Nephron (organoid): ENCODE results near the gene PGLYRP4.

Experiments used
- H3K27ac Mint-ChIP-seq, 3 experiments: 2 replicates each; pipeline ENCODE4 v1.8.0; 2020; ENCODE audit warnings: mixed read lengths in 3 of 3, mild to moderate bottlenecking in 2 of 3, moderate library complexity in 1 of 3
- H3K27me3 Mint-ChIP-seq: 2 replicates; pipeline ENCODE4 v1.8.0; 2021; ENCODE audit warnings: low read depth, mild to moderate bottlenecking, moderate library complexity, mixed read lengths
- H3K36me3 Mint-ChIP-seq: 2 replicates; pipeline ENCODE4 v1.8.0; 2020; ENCODE audit warnings: low read depth, mixed read lengths
- H3K4me1 Mint-ChIP-seq: 2 replicates; pipeline ENCODE4 v1.8.0; 2020; ENCODE audit warnings: mixed read lengths
- H3K4me3 Mint-ChIP-seq, 3 experiments: 2 replicates each; pipeline ENCODE4 v1.8.0; 2020; ENCODE audit warnings: mild to moderate bottlenecking in 3 of 3, mixed read lengths in 3 of 3, moderate library complexity in 2 of 3
- H3K9me3 Mint-ChIP-seq: 2 replicates; pipeline ENCODE4 v1.8.0; 2020; ENCODE audit warnings: mixed read lengths
- TF ChIP-seq, protein P1 (sequence below), 3 experiments: fragments of 200-600 bp; sonication (generic); IDR thresholded peaks; one replicate each; pipeline ENCODE4 v1.5.0; 2021; ENCODE audit warnings: antibody characterized with exemption in 3 of 3; ENCODE audit not compliant: unreplicated experiment in 3 of 3

The PGLYRP4 gene

GRCh38 chr1:153341431-153341934, 7.2 kb downstream of the PGLYRP4 start:
- Mint-ChIP-seq H3K36me3 (no peaks in the 10 kb centered on the region), H3K27ac (no peak overlapping the region), H3K9me3 (peaks cover 3% of the 10 kb centered on the region), H3K4me3 (no peak overlapping the region), H3K27me3 (peaks cover 39% of the 10 kb centered on the region), H3K4me1 (peaks cover 5% of the 10 kb centered on the region)
- TF ChIP-seq, protein P1, sequence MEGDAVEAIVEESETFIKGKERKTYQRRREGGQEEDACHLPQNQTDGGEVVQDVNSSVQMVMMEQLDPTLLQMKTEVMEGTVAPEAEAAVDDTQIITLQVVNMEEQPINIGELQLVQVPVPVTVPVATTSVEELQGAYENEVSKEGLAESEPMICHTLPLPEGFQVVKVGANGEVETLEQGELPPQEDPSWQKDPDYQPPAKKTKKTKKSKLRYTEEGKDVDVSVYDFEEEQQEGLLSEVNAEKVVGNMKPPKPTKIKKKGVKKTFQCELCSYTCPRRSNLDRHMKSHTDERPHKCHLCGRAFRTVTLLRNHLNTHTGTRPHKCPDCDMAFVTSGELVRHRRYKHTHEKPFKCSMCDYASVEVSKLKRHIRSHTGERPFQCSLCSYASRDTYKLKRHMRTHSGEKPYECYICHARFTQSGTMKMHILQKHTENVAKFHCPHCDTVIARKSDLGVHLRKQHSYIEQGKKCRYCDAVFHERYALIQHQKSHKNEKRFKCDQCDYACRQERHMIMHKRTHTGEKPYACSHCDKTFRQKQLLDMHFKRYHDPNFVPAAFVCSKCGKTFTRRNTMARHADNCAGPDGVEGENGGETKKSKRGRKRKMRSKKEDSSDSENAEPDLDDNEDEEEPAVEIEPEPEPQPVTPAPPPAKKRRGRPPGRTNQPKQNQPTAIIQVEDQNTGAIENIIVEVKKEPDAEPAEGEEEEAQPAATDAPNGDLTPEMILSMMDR (IDR thresholded peaks at IDR 0.05; ENCODE audit: unreplicated experiment in 3 of 3), result no peak

DNA sequence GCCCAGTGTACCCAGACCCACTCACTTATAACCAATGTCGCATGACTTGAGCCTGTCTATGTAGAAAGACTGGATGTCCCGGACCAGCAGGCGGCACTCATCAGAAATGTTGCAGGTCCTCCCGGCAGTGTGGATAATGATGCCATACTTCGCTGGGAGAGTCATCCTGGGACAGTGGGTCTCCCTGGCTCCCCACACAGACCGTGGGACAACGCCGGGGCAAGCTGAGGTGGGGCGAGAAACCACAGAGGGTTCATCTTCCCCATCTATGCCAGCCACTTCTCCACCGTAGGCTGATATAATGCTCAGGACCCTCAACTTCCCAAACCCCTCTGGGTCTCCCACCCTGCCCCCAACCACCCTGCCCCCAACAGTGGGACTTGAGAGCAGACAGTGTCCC, 8.3 kb downstream of the PGLYRP4 start:
- peaks cover 32% of the 10 kb centered on the region for H3K27me3 Mint-ChIP-seq
- no peak overlapping the region for H3K27ac Mint-ChIP-seq
- TF ChIP-seq, protein P1 (IDR thresholded peaks at IDR 0.05; ENCODE audit: unreplicated experiment in 3 of 3), result no peak
- H3K4me3 Mint-ChIP-seq, result no peak overlapping the region
- H3K9me3 Mint-ChIP-seq, result peaks cover 3% of the 10 kb centered on the region
- H3K4me1 Mint-ChIP-seq, result peaks cover 5% of the 10 kb centered on the region
- no peaks in the 10 kb centered on the region for H3K36me3 Mint-ChIP-seq

- TF ChIP-seq, protein P1 (IDR thresholded peaks at IDR 0.05; ENCODE audit: unreplicated experiment in 3 of 3), result no peak
- H3K9me3 Mint-ChIP-seq, result peaks cover 3% of the 10 kb centered on the region
- H3K4me1 Mint-ChIP-seq, result peaks cover 5% of the 10 kb centered on the region
- peaks cover 31% of the 10 kb centered on the region for H3K27me3 Mint-ChIP-seq
- no peaks in the 10 kb centered on the region for H3K36me3 Mint-ChIP-seq
- H3K27ac Mint-ChIP-seq, result no peak overlapping the region
- H3K4me3 Mint-ChIP-seq, result no peak overlapping the region
Observed at GRCh38 chr1:153339802-153340201, 8.8 kb downstream of the PGLYRP4 start.

GRCh38 chr1:153337980-153338853, 10.4 kb downstream of the PGLYRP4 start:
- H3K27ac Mint-ChIP-seq, result no peak overlapping the region
- no peaks in the 10 kb centered on the region for H3K4me1 Mint-ChIP-seq

DNA sequence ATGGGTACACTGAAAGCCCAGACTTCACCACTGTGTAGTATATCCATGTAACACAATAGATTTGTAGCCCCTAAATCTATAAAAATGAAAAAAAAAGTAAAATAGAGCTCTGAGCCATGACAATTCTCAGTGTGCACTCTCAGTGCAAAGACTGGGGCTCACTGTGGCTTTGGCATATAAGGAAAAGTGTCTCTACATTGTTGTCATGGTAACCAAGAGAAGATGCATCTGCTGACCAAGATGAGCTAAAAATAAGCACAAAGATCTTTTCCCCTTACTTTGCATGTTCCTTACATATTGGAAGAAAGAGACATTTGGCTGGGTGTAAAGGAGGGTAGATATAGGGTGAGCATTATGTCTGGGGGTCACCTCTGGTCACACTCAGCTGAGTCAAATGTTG, 12.0 kb downstream of the PGLYRP4 start:
- peaks cover 3% of the 10 kb centered on the region for H3K9me3 Mint-ChIP-seq

More at GRCh38 chr1:153337980-153338853, 10.4 kb downstream of the PGLYRP4 start:
- Mint-ChIP-seq H3K9me3 (peaks cover 3% of the 10 kb centered on the region), H3K4me3 (no peak overlapping the region), H3K36me3 (no peaks in the 10 kb centered on the region), H3K27me3 (peaks cover 17% of the 10 kb centered on the region)
- TF ChIP-seq, protein P1 (IDR thresholded peaks at IDR 0.05; ENCODE audit: unreplicated experiment in 3 of 3), result no peak

More for the DNA sequence above, 12.0 kb downstream of the PGLYRP4 start:
- H3K36me3 Mint-ChIP-seq, result no peaks in the 10 kb centered on the region
- TF ChIP-seq, protein P1 (IDR thresholded peaks at IDR 0.05; ENCODE audit: unreplicated experiment in 3 of 3), result no peak
- H3K4me1 Mint-ChIP-seq, result no peaks in the 10 kb centered on the region
- no peak overlapping the region for H3K4me3 Mint-ChIP-seq
- no peak overlapping the region for H3K27ac Mint-ChIP-seq
- H3K27me3 Mint-ChIP-seq, result peaks cover 17% of the 10 kb centered on the region
